ENCODE data around the gene SMYD3.
"Not testable (repeated sequence)": the region's sequence is repeated elsewhere in the genome, so short reads cannot be mapped to it uniquely, and the experiment has no call there.

The SMYD3 gene

GRCh38 chr1:245748240-245748639, 758.8 kb downstream of the SMYD3 start:
- TF ChIP-seq CTCF (IDR thresholded peaks at IDR 0.05; ENCODE audit: control insufficient read depth, insufficient read depth, low read depth, low read length, missing control alignments): no peak
- no peak for DNase-seq (ENCODE audit: low read depth)

GRCh38 chr1:245742896-245743295, 764.2 kb downstream of the SMYD3 start:
- no peak overlapping the region for H3K4me3 ChIP-seq (ENCODE audit: control insufficient read depth, low read depth, low read length)
- peak; percentile 29 for DNase-seq (ENCODE audit: low read depth)
- TF ChIP-seq CTCF (IDR thresholded peaks at IDR 0.05; ENCODE audit: control insufficient read depth, insufficient read depth, low read depth, low read length, missing control alignments): no peak

More at GRCh38 chr1:245748240-245748639, 758.8 kb downstream of the SMYD3 start:
- no peak overlapping the region for H3K4me3 ChIP-seq (ENCODE audit: control insufficient read depth, low read depth, low read length)

GRCh38 chr1:245740336-245740735, 766.7 kb downstream of the SMYD3 start:
- DNase-seq (ENCODE audit: low read depth); H3K4me3 ChIP-seq (ENCODE audit: control insufficient read depth, low read depth, low read length): not testable (repeated sequence)

- no peak overlapping the region for H3K4me3 ChIP-seq (ENCODE audit: control insufficient read depth, low read depth, low read length)
- no peak for TF ChIP-seq CTCF (IDR thresholded peaks at IDR 0.05; ENCODE audit: control insufficient read depth, insufficient read depth, low read depth, low read length, missing control alignments)
- DNase-seq (ENCODE audit: low read depth): no peak
Observed at GRCh38 chr1:245730801-245731200, 776.3 kb downstream of the SMYD3 start.

- H3K4me3 ChIP-seq (ENCODE audit: control insufficient read depth, low read depth, low read length); DNase-seq (ENCODE audit: low read depth): not testable (repeated sequence)
Observed at GRCh38 chr1:245728035-245728434, 779.0 kb downstream of the SMYD3 start.

- TF ChIP-seq CTCF (IDR thresholded peaks at IDR 0.05; ENCODE audit: control insufficient read depth, insufficient read depth, low read depth, low read length, missing control alignments): no peak
- DNase-seq (ENCODE audit: low read depth): no peak
Observed at GRCh38 chr1:245721488-245721887, 785.6 kb downstream of the SMYD3 start.

GRCh38 chr1:245718951-245719350, 788.1 kb downstream of the SMYD3 start:
- no peak overlapping the region for H3K4me3 ChIP-seq (ENCODE audit: control insufficient read depth, low read depth, low read length)
- no peak for DNase-seq (ENCODE audit: low read depth)
- TF ChIP-seq CTCF (IDR thresholded peaks at IDR 0.05; ENCODE audit: control insufficient read depth, insufficient read depth, low read depth, low read length, missing control alignments): no peak

More at GRCh38 chr1:245721488-245721887, 785.6 kb downstream of the SMYD3 start:
- H3K4me3 ChIP-seq (ENCODE audit: control insufficient read depth, low read depth, low read length): no peak overlapping the region

- no peak for TF ChIP-seq CTCF (IDR thresholded peaks at IDR 0.05; ENCODE audit: control insufficient read depth, insufficient read depth, low read depth, low read length, missing control alignments)
- H3K4me3 ChIP-seq (ENCODE audit: control insufficient read depth, low read depth, low read length): no peak overlapping the region
- no peak for DNase-seq (ENCODE audit: low read depth)
Observed at GRCh38 chr1:245718123-245718522, 789.0 kb downstream of the SMYD3 start.
